ENCODE measurements around the gene WNT2B. TPM values are rescaled to one million over a fixed set of nuclear protein-coding genes. Genes with fewer than 3 reads are reported as not detected.

The WNT2B gene
- total RNA-seq, 1 experiment from 2014 or later, result 0.68 TPM

DNA sequence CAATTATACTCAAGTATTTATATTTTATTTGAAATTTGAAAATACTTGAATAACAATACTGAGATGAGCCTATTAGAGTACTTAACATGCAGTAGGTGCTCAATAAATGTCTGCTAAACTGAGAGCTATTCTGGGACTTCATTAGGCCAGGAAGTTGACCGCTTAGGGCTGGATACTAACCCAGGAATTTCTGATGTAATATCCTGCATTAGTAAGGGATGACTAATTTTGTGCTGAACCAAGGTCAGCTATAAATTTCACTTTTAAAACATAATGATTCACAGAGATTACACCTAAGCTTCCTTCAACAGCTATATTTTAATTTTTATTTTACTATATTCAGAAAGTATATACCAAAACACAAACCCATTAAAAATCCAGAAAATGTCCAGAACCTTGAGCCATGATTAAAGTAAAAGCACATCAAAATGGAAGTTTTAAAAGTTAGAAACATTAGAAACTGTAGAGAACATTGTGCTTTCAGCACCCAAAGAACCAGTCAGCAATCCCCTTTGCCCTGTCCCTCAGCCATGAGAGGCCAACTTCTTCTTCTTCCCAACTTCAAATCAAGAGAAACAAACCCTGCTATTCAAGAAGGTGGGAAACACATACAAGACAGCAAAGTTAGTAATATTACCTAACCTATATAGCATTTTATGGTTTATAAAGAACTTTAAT, 35.4 kb downstream of the WNT2B start:
- Histone ChIP-seq H4K8ac (replicated peaks; ENCODE audit: insufficient read length, low read depth, low read length) (no peak overlapping the region), H3K79me2 (ENCODE audit: insufficient read depth, low read length) (no peaks in the 10 kb centered on the region), H3K18ac (ENCODE audit: insufficient read length, low read depth, low read length) (no peak overlapping the region), H2AFZ (ENCODE audit: low read length) (no peak overlapping the region), H3T11ph (ENCODE audit: low read length) (no peak overlapping the region), H3K9me3 (ENCODE audit: control insufficient read depth, low read depth, low read length) (no peaks in the 10 kb centered on the region), H3K27me3 (ENCODE audit: insufficient read depth, low read length) (no peaks in the 10 kb centered on the region), H2BK12ac (ENCODE audit: insufficient read length, low read depth, low read length) (no peak overlapping the region), H4K20me1 (ENCODE audit: control insufficient read depth, insufficient read depth, insufficient read length) (no peaks in the 10 kb centered on the region), H2AK5ac (ENCODE audit: insufficient read length, low read length) (no peak overlapping the region), H3K4me2 (ENCODE audit: insufficient read depth, insufficient read length, low read length) (no peak overlapping the region), H2BK15ac (ENCODE audit: low read depth, low read length) (no peak overlapping the region), H2BK5ac (ENCODE audit: insufficient read length, low read length) (no peak overlapping the region), H3K14ac (ENCODE audit: insufficient read depth, low read length) (no peak overlapping the region), H2BK120ac (ENCODE audit: low read depth, low read length, poor library complexity, severe bottlenecking) (no peak overlapping the region), H3K9ac (ENCODE audit: extremely low read depth, insufficient read length, low read length) (no peak overlapping the region), H3K56ac (ENCODE audit: insufficient read length, low read depth, low read length) (no peak overlapping the region), H3K4me1 (ENCODE audit: insufficient read depth, low read length) (no peaks in the 10 kb centered on the region), H4K91ac (ENCODE audit: insufficient read length, low read depth, low read length) (no peak overlapping the region), H3K27ac (ENCODE audit: insufficient read length, low read depth, low read length) (no peak overlapping the region), H3K4ac (ENCODE audit: low read depth, low read length) (no peak overlapping the region), H3K79me1 (ENCODE audit: insufficient read depth, low read depth, low read length, poor library complexity, severe bottlenecking) (no peaks in the 10 kb centered on the region), H2BK20ac (ENCODE audit: low read depth, low read length, poor library complexity, severe bottlenecking) (no peak overlapping the region), H3K23ac (ENCODE audit: insufficient read length, low read depth, low read length) (no peak overlapping the region), H3K23me2 (ENCODE audit: insufficient read length, low read depth, low read length, poor library complexity, severe bottlenecking) (no peaks in the 10 kb centered on the region), H4K5ac (ENCODE audit: insufficient read length, low read depth, low read length) (no peak overlapping the region)
- no CpG with 5 or more reads among the region's 1 CpG for WGBS (ENCODE audit: extremely low coverage, insufficient read length, low lambda C conversion rate)
- TF ChIP-seq, protein P1, sequence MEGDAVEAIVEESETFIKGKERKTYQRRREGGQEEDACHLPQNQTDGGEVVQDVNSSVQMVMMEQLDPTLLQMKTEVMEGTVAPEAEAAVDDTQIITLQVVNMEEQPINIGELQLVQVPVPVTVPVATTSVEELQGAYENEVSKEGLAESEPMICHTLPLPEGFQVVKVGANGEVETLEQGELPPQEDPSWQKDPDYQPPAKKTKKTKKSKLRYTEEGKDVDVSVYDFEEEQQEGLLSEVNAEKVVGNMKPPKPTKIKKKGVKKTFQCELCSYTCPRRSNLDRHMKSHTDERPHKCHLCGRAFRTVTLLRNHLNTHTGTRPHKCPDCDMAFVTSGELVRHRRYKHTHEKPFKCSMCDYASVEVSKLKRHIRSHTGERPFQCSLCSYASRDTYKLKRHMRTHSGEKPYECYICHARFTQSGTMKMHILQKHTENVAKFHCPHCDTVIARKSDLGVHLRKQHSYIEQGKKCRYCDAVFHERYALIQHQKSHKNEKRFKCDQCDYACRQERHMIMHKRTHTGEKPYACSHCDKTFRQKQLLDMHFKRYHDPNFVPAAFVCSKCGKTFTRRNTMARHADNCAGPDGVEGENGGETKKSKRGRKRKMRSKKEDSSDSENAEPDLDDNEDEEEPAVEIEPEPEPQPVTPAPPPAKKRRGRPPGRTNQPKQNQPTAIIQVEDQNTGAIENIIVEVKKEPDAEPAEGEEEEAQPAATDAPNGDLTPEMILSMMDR (conservative IDR thresholded peaks at IDR 0.05), result no peak
- Mint-ChIP-seq H3K4me3 (no peak overlapping the region), H3K27me3 (ENCODE audit: low read depth) (no peaks in the 10 kb centered on the region), H3K4me1 (no peaks in the 10 kb centered on the region), H3K36me3 (ENCODE audit: insufficient read depth in 1 of 3, low read depth in 3 of 3) (peaks cover 0 to 5% (median 4%) of the 10 kb centered on the region in 3 experiments; a peak in 1 of 7 replicates), H3K27ac (peak overlapping the region in 2 of 3 experiments; percentile 5 to 51; a peak in 1 of 7 replicates), H3K9me3 (no peaks in the 10 kb centered on the region)
- DNase-seq, result no peak
